ENCODE data around the gene KHDC3L. TPM values are rescaled to one million over a fixed set of nuclear protein-coding genes. Genes with fewer than 3 reads are reported as not detected.

Gene KHDC3L
- total RNA-seq, 3 donors from 2014 or later, result not detected

DNA sequence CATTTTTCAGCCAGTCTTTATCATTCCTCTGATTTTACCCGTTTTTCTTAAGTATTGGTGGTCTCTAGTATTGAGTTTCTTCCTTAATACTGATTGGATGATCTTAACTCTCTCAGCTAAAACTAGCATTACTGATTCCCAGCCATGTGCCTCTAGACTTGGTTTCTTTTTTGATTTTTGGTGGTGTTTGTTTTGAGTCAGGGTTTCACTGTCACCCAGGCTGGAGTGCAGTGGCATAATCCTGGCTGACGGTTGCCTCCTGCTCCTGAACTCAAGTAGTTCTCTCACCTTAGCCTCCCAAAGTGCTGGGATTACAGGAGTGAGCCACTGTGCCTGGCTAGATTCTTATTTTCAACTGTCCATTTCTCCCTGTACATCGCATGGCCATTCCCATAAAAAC is 33.3 kb upstream of the KHDC3L start:
- TF ChIP-seq, protein P1, sequence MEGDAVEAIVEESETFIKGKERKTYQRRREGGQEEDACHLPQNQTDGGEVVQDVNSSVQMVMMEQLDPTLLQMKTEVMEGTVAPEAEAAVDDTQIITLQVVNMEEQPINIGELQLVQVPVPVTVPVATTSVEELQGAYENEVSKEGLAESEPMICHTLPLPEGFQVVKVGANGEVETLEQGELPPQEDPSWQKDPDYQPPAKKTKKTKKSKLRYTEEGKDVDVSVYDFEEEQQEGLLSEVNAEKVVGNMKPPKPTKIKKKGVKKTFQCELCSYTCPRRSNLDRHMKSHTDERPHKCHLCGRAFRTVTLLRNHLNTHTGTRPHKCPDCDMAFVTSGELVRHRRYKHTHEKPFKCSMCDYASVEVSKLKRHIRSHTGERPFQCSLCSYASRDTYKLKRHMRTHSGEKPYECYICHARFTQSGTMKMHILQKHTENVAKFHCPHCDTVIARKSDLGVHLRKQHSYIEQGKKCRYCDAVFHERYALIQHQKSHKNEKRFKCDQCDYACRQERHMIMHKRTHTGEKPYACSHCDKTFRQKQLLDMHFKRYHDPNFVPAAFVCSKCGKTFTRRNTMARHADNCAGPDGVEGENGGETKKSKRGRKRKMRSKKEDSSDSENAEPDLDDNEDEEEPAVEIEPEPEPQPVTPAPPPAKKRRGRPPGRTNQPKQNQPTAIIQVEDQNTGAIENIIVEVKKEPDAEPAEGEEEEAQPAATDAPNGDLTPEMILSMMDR (IDR thresholded peaks at IDR 0.05), result no peak
- Histone ChIP-seq H3K36me3 (ENCODE audit: low read depth) (no peaks in the 10 kb centered on the region), H3K4me3 (no peak overlapping the region), H3K4me1 (ENCODE audit: low read depth) (no peaks in the 10 kb centered on the region), H3K9me3 (no peaks in the 10 kb centered on the region)
- DNase-seq (no peak), ATAC-seq (no peak)
- intact Hi-C loops (cut with DNase I, micrococcal nuclease), result no loop called here

DNA sequence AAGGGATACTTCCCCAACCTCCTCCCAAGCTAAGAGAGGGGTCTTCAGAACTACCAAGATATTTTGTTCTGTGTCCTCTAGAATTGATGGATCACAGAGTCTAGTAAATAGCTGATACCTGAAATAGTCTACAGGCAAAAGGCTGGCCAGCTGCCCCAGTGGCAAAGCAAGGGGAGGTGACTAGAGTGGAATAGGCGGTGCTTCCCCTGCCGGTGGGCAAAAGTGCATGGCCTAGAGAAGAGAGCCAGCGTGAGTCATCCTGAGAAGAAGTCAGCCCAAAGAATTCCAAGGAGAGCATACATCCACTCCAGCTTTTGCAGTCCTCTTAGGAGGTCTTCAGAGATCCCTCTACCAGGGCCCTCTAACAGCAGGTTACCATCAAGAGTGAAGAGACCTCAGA is 23.1 kb upstream of the KHDC3L start:
- DNase-seq, result no peak
- TF ChIP-seq, protein P1 (IDR thresholded peaks at IDR 0.05), result no peak
- no peak for ATAC-seq
- H3K36me3 ChIP-seq (ENCODE audit: low read depth), result no peaks in the 10 kb centered on the region
- H3K4me1 ChIP-seq (ENCODE audit: low read depth), result no peaks in the 10 kb centered on the region
- intact Hi-C loops (cut with DNase I, micrococcal nuclease), result no loop called here
- no peak overlapping the region for H3K4me3 ChIP-seq
- H3K9me3 ChIP-seq, result no peaks in the 10 kb centered on the region

DNA sequence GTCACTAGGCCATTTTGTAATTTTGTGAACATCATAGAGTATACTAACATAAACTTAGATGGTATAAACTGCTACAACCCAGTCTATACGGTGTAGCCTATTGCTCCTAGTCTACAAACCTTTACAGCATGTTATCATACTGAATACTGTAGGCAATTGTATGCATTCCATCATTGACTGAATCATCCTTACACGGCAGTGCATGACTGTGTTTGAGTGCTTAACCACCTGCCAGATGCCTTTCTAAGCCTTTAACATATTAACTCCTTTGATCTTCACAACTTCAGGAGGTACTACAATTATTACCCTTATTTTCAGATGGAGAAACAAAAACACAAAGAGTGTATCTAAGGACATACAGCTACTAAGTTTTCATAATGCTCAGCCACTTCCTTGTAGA is 22.4 kb upstream of the KHDC3L start:
- TF ChIP-seq, protein P1 (IDR thresholded peaks at IDR 0.05), result no peak
- H3K36me3 ChIP-seq (ENCODE audit: low read depth), result no peaks in the 10 kb centered on the region
- H3K4me3 ChIP-seq, result no peak overlapping the region
- ATAC-seq (peak; percentile 51), DNase-seq (no peak)
- no peaks in the 10 kb centered on the region for H3K4me1 ChIP-seq (ENCODE audit: low read depth)
- intact Hi-C loops (cut with DNase I, micrococcal nuclease), result no loop called here
- no peaks in the 10 kb centered on the region for H3K9me3 ChIP-seq

DNA sequence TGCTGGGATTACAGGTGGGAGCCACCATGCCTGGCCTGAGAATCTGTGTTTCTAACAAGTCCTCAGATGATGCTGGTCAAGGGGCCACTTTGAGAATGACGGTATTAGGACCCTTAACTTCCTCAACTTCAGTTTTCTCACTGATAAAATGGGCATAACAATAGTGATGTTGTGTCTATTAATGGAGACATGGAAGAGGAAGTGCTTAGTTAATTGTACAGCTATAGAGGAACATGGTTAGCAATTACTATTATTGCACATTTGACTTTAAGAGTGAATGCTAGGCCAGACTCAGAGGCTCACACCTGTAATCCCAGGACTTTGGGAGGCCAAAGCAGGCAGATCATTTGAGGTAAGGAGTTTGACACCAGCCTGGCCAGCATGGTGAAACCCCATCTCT is 21.1 kb upstream of the KHDC3L start:
- ATAC-seq (no peak), DNase-seq (no peak)
- TF ChIP-seq, protein P1 (IDR thresholded peaks at IDR 0.05), result no peak
- Histone ChIP-seq H3K9me3 (no peaks in the 10 kb centered on the region), H3K4me3 (no peak overlapping the region), H3K4me1 (ENCODE audit: low read depth) (no peaks in the 10 kb centered on the region), H3K36me3 (ENCODE audit: low read depth) (no peaks in the 10 kb centered on the region)
- intact Hi-C loops (cut with DNase I, micrococcal nuclease), result no loop called here

DNA sequence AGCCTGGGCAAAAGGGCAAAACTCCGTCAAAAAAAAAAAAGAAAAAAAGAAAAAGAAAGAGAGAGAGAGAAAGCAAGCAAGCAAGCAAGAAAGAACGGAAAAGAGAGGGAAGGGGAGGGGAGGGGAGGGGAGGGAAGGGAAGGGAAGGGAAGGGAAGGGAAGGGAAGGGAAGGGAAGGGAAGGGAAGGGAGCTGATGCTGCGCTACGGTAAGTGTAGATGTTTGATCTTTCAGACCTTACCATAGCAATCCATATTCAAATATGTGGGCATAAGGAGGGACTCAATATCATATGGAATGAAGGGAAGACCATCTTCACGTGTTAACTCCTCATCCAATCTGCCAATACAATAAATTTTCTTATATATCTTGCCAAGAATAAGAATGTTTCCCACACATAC is 20.3 kb upstream of the KHDC3L start:
- DNase-seq, result no peak
- TF ChIP-seq, protein P1 (IDR thresholded peaks at IDR 0.05), result no peak
- Histone ChIP-seq H3K4me3 (no peak overlapping the region), H3K4me1 (ENCODE audit: low read depth) (no peaks in the 10 kb centered on the region), H3K36me3 (ENCODE audit: low read depth) (no peaks in the 10 kb centered on the region), H3K9me3 (no peaks in the 10 kb centered on the region)
- intact Hi-C loops (cut with DNase I, micrococcal nuclease), result no loop called here
- ATAC-seq, result no peak

- no peaks in the 10 kb centered on the region for H3K4me1 ChIP-seq (ENCODE audit: low read depth)
- no peak overlapping the region for H3K4me3 ChIP-seq
- H3K9me3 ChIP-seq, result no peaks in the 10 kb centered on the region
- TF ChIP-seq, protein P1 (IDR thresholded peaks at IDR 0.05), result no peak
- ATAC-seq (no peak), DNase-seq (no peak)
- H3K36me3 ChIP-seq (ENCODE audit: low read depth), result no peaks in the 10 kb centered on the region
- intact Hi-C loops (cut with DNase I, micrococcal nuclease), result no loop called here
Observed at GRCh38 chr6:73343164-73343563, 19.3 kb upstream of the KHDC3L start.
